ENCODE results near the gene ARF6.
"Not testable (repeated sequence)": the region's sequence is repeated elsewhere in the genome, so short reads cannot be mapped to it uniquely, and the experiment has no call there.

ARF6 gene

GRCh38 chr14:49933704-49934103, 40.8 kb downstream of the ARF6 start:
- Histone ChIP-seq H3K36me3 (ENCODE audit: control insufficient read depth, insufficient read depth, low read length, severe bottlenecking) (no peaks in the 10 kb centered on the region), H3K27me3 (replicated peaks; ENCODE audit: control insufficient read depth, insufficient read depth, low read length) (no peaks in the 10 kb centered on the region), H3K4me3 (ENCODE audit: low read length) (no peak overlapping the region), H3K9me3 (ENCODE audit: control insufficient read depth, low read length) (no peaks in the 10 kb centered on the region), H3K9ac (ENCODE audit: low read length) (no peak overlapping the region), H3K4me1 (ENCODE audit: control insufficient read depth, insufficient read depth, low read length) (peaks cover 8% of the 10 kb centered on the region)
- DNase-seq (ENCODE audit: low read depth) = no peak

DNA sequence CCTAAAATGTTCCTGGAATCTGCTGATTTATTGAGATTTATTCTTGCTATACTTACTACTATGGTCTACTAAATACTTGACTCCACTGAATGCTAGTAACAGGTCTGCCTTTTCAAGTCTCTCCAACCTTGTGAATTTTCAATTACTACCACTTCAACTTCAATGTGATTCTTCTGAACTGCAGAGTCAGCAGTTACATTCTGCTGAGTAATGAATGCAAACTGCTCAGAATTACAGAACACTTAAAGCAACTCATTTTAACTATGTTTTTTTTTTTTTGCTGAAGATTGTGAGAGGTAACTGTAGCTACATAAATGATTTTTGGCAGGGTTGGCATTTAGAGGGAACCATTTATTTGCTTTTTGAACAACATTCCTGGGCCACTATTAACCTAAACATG, 41.8 kb downstream of the ARF6 start:
- Histone ChIP-seq H3K27me3 (replicated peaks; ENCODE audit: control insufficient read depth, insufficient read depth, low read length) (no peaks in the 10 kb centered on the region), H3K4me3 (ENCODE audit: low read length) (no peak overlapping the region), H3K9me3 (ENCODE audit: control insufficient read depth, low read length) (no peaks in the 10 kb centered on the region), H3K9ac (ENCODE audit: low read length) (no peak overlapping the region), H3K36me3 (ENCODE audit: control insufficient read depth, insufficient read depth, low read length, severe bottlenecking) (no peaks in the 10 kb centered on the region), H3K4me1 (ENCODE audit: control insufficient read depth, insufficient read depth, low read length) (peaks cover 8% of the 10 kb centered on the region)
- no peak for DNase-seq (ENCODE audit: low read depth)

- H3K4me3 ChIP-seq (ENCODE audit: low read length) = no peak overlapping the region
- H3K9me3 ChIP-seq (ENCODE audit: control insufficient read depth, low read length) = no peaks in the 10 kb centered on the region
- DNase-seq (ENCODE audit: low read depth) = no peak
- H3K36me3 ChIP-seq (ENCODE audit: control insufficient read depth, insufficient read depth, low read length, severe bottlenecking) = no peaks in the 10 kb centered on the region
- H3K27me3 ChIP-seq (replicated peaks; ENCODE audit: control insufficient read depth, insufficient read depth, low read length) = no peaks in the 10 kb centered on the region
- H3K9ac ChIP-seq (ENCODE audit: low read length) = no peak overlapping the region
- peaks cover 15% of the 10 kb centered on the region for H3K4me1 ChIP-seq (ENCODE audit: control insufficient read depth, insufficient read depth, low read length)
Measured at GRCh38 chr14:49935526-49935925, 42.6 kb downstream of the ARF6 start.

- H3K9ac ChIP-seq (ENCODE audit: low read length); H3K27me3 ChIP-seq (replicated peaks; ENCODE audit: control insufficient read depth, insufficient read depth, low read length); DNase-seq (ENCODE audit: low read depth); H3K36me3 ChIP-seq (ENCODE audit: control insufficient read depth, insufficient read depth, low read length, severe bottlenecking); H3K9me3 ChIP-seq (ENCODE audit: control insufficient read depth, low read length); H3K4me3 ChIP-seq (ENCODE audit: low read length): not testable (repeated sequence)
- peaks cover 22% of the 10 kb centered on the region for H3K4me1 ChIP-seq (ENCODE audit: control insufficient read depth, insufficient read depth, low read length)
Measured at GRCh38 chr14:49936246-49936645, 43.4 kb downstream of the ARF6 start.

GRCh38 chr14:49936882-49937281, 44.0 kb downstream of the ARF6 start:
- H3K4me3 ChIP-seq (ENCODE audit: low read length); H3K9me3 ChIP-seq (ENCODE audit: control insufficient read depth, low read length); H3K27me3 ChIP-seq (replicated peaks; ENCODE audit: control insufficient read depth, insufficient read depth, low read length); H3K9ac ChIP-seq (ENCODE audit: low read length); H3K36me3 ChIP-seq (ENCODE audit: control insufficient read depth, insufficient read depth, low read length, severe bottlenecking); DNase-seq (ENCODE audit: low read depth): not testable (repeated sequence)
- peaks cover 25% of the 10 kb centered on the region for H3K4me1 ChIP-seq (ENCODE audit: control insufficient read depth, insufficient read depth, low read length)

GRCh38 chr14:49939215-49939614, 46.3 kb downstream of the ARF6 start:
- not testable (repeated sequence) for H3K36me3 ChIP-seq (ENCODE audit: control insufficient read depth, insufficient read depth, low read length, severe bottlenecking); H3K27me3 ChIP-seq (replicated peaks; ENCODE audit: control insufficient read depth, insufficient read depth, low read length); DNase-seq (ENCODE audit: low read depth); H3K9ac ChIP-seq (ENCODE audit: low read length); H3K9me3 ChIP-seq (ENCODE audit: control insufficient read depth, low read length); H3K4me3 ChIP-seq (ENCODE audit: low read length)
- peaks cover 25% of the 10 kb centered on the region for H3K4me1 ChIP-seq (ENCODE audit: control insufficient read depth, insufficient read depth, low read length)

GRCh38 chr14:49939884-49940510, 47.1 kb downstream of the ARF6 start:
- peak overlapping the region; percentile 42 for H3K9ac ChIP-seq (ENCODE audit: low read length)
- no peak for DNase-seq (ENCODE audit: low read depth)
- H3K9me3 ChIP-seq (ENCODE audit: control insufficient read depth, low read length) = no peaks in the 10 kb centered on the region
- H3K4me3 ChIP-seq (ENCODE audit: low read length) = no peak overlapping the region
- no peaks in the 10 kb centered on the region for H3K27me3 ChIP-seq (replicated peaks; ENCODE audit: control insufficient read depth, insufficient read depth, low read length)
- no peaks in the 10 kb centered on the region for H3K36me3 ChIP-seq (ENCODE audit: control insufficient read depth, insufficient read depth, low read length, severe bottlenecking)
- peaks cover 17% of the 10 kb centered on the region for H3K4me1 ChIP-seq (ENCODE audit: control insufficient read depth, insufficient read depth, low read length)

DNA sequence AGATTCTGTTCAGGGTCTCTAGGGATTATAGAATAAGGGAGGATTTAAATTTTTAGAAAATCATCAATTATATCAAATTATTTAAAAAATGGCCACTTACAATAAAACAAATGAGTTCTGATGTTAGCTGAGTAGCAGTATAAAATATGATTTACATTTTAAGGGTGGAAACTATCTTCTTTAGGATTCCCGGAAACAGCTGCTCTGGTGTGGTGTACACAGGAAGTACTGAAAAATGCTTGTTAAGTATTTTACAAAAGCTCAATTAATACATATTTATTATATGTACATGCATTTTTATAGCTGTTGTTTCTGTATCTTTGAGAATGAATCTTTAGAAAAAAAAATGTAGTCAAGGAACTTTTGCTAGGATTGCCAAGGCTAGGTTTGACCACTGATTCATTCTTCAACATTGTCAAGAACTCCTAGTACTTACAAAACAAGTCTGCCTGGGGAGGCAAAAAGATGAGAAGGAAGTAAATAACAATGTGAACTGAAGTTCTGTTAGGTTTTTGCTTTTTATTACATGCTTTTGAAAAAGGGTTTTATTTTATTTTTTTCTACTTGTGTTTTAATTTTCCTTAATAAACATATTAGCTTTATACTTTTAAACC, 48.0 kb downstream of the ARF6 start:
- no peaks in the 10 kb centered on the region for H3K27me3 ChIP-seq (replicated peaks; ENCODE audit: control insufficient read depth, insufficient read depth, low read length)
- no peak overlapping the region for H3K4me3 ChIP-seq (ENCODE audit: low read length)
- peaks cover 17% of the 10 kb centered on the region for H3K4me1 ChIP-seq (ENCODE audit: control insufficient read depth, insufficient read depth, low read length)
- H3K9ac ChIP-seq (ENCODE audit: low read length) = peak overlapping the region; percentile 68
- no peaks in the 10 kb centered on the region for H3K9me3 ChIP-seq (ENCODE audit: control insufficient read depth, low read length)
- no peaks in the 10 kb centered on the region for H3K36me3 ChIP-seq (ENCODE audit: control insufficient read depth, insufficient read depth, low read length, severe bottlenecking)
- DNase-seq (ENCODE audit: low read depth) = peak; percentile 68

GRCh38 chr14:49942090-49942489, 49.2 kb downstream of the ARF6 start:
- Histone ChIP-seq H3K9me3 (ENCODE audit: control insufficient read depth, low read length) (no peaks in the 10 kb centered on the region), H3K4me1 (ENCODE audit: control insufficient read depth, insufficient read depth, low read length) (peaks cover 17% of the 10 kb centered on the region), H3K9ac (ENCODE audit: low read length) (no peak overlapping the region), H3K27me3 (replicated peaks; ENCODE audit: control insufficient read depth, insufficient read depth, low read length) (no peaks in the 10 kb centered on the region), H3K36me3 (ENCODE audit: control insufficient read depth, insufficient read depth, low read length, severe bottlenecking) (no peaks in the 10 kb centered on the region), H3K4me3 (ENCODE audit: low read length) (no peak overlapping the region)
- no peak for DNase-seq (ENCODE audit: low read depth)

DNA sequence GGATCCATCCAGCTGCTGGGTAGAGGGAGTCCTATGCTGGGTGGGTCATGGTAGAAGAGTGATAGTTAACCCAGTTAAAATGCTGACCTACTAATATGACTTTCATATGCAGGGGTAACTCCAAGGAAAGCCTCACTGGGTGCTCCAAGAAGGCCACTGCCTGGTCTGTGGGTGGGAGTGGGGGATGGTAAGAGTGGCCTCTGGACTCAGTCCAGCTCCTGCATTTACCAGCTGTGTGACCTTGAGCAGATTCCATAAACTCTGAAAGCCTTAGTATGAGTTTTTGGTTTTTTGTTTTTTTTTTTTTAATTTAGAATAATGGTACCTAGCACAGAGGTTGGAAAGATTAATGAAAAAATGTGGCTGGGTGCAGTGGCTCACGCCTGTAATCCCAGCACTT, 51.6 kb downstream of the ARF6 start:
- H3K27me3 ChIP-seq (replicated peaks; ENCODE audit: control insufficient read depth, insufficient read depth, low read length) = no peaks in the 10 kb centered on the region
- H3K4me1 ChIP-seq (ENCODE audit: control insufficient read depth, insufficient read depth, low read length) = peaks cover 17% of the 10 kb centered on the region
- H3K36me3 ChIP-seq (ENCODE audit: control insufficient read depth, insufficient read depth, low read length, severe bottlenecking) = no peaks in the 10 kb centered on the region
- no peak overlapping the region for H3K4me3 ChIP-seq (ENCODE audit: low read length)
- no peak overlapping the region for H3K9ac ChIP-seq (ENCODE audit: low read length)
- no peaks in the 10 kb centered on the region for H3K9me3 ChIP-seq (ENCODE audit: control insufficient read depth, low read length)
- DNase-seq (ENCODE audit: low read depth) = no peak

DNA sequence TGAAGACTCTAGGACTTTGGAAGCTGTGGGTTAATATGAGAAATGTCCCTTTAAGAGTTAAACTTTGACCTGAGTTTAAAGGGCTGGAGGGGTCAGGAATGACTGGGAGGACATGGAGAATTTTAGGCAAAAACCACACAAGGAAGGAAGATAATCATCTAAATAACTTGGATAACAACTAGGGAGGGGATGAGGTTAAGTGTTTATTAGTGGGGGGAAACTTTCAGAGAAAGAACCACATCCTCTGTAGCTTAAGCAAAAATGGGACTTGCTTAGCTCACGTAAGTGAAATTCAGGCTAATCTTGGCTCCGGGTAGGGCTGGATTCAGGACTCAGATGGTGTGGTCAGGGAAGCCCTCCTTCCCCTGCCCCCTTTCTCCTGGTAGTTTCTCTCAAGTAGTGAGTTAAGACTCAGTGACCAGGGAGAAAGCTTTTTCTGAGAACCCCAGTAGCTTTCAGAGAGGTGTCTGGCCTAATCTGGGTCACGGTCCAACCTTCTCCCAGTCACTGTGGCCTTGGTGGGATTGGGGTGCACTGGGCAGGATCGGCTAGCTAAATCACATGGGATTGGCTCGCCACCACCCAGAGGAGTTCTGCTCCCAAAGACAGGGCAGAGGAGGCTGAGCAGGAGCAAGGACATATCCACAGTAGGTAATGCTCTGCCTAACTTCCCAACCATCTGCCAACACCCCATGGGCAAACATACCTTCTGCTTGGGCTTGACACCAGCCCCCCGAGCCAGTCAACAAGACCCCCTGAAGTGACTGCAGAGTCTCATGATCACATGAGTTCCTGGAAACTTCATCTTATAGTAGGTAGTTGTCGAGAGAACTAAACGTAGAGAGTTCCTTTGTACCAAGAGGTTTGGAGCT, 52.8 kb downstream of the ARF6 start:
- Histone ChIP-seq H3K27me3 (replicated peaks; ENCODE audit: control insufficient read depth, insufficient read depth, low read length) (no peaks in the 10 kb centered on the region), H3K36me3 (ENCODE audit: control insufficient read depth, insufficient read depth, low read length, severe bottlenecking) (no peaks in the 10 kb centered on the region), H3K4me1 (ENCODE audit: control insufficient read depth, insufficient read depth, low read length) (peaks cover 8% of the 10 kb centered on the region), H3K4me3 (ENCODE audit: low read length) (no peak overlapping the region), H3K9ac (ENCODE audit: low read length) (no peak overlapping the region), H3K9me3 (ENCODE audit: control insufficient read depth, low read length) (no peaks in the 10 kb centered on the region)
- no peak for DNase-seq (ENCODE audit: low read depth)
